Mesenchymal stem cell (in vitro differentiated cells and primary cell): ENCODE data around the gene GABRB3.

ENCODE experiments used
- DNase-seq: peaks from one replicate; pipeline ENCODE4 v3.0.0-alpha.2; 2013
- H2AFZ ChIP-seq: one replicate; pipeline ENCODE4 v1.6.1; 2013; ENCODE audit warnings: low read depth, mild to moderate bottlenecking, control low read depth, inconsistent platforms, low read length, moderate library complexity
- H2AK5ac ChIP-seq: 2 replicates; pipeline ENCODE4 v1.6.1; 2013; ENCODE audit warnings: low read length, moderate library complexity, mild to moderate bottlenecking, inconsistent platforms; ENCODE audit not compliant: severe bottlenecking
- H2BK120ac ChIP-seq: one replicate; pipeline ENCODE4 v1.6.1; 2013; ENCODE audit warnings: low read depth, mild to moderate bottlenecking, inconsistent platforms, low read length, moderate library complexity
- H2BK12ac ChIP-seq, 2 experiments: one replicate each; pipeline ENCODE4 v1.6.1; 2013; ENCODE audit warnings: inconsistent platforms in 2 of 2, low read length in 2 of 2, mild to moderate bottlenecking in 2 of 2, moderate library complexity in 2 of 2, control low read depth in 1 of 2
- H2BK15ac ChIP-seq: one replicate; pipeline ENCODE4 v1.6.1; 2013; ENCODE audit warnings: mild to moderate bottlenecking, low read depth, inconsistent platforms; ENCODE audit not compliant: poor library complexity, severe bottlenecking
- H2BK5ac ChIP-seq: 2 replicates; pipeline ENCODE4 v1.6.1; 2013; ENCODE audit warnings: low read depth, mild to moderate bottlenecking, low read length, control low read depth, inconsistent platforms; ENCODE audit not compliant: poor library complexity, severe bottlenecking
- H3K14ac ChIP-seq, 2 experiments: one replicate each; pipeline ENCODE4 v1.6.1; 2013; ENCODE audit warnings: inconsistent platforms in 2 of 2, low read length in 2 of 2, control low read depth in 1 of 2, mild to moderate bottlenecking in 1 of 2, moderate library complexity in 1 of 2
- H3K18ac ChIP-seq, 2 experiments: one replicate each; pipeline ENCODE4 v1.6.1; 2013; ENCODE audit warnings: inconsistent platforms in 2 of 2, low read length in 2 of 2, control low read depth in 1 of 2, low read depth in 1 of 2, mild to moderate bottlenecking in 1 of 2
- H3K23ac ChIP-seq, 2 experiments: one replicate each; pipeline ENCODE4 v1.6.1; 2013; ENCODE audit warnings: inconsistent platforms in 2 of 2, low read length in 2 of 2, mild to moderate bottlenecking in 2 of 2, moderate library complexity in 2 of 2, control low read depth in 1 of 2
- H3K27ac ChIP-seq: 2 replicates; pipeline ENCODE4 v1.5.1; 2013; ENCODE audit warnings: mild to moderate bottlenecking, moderate library complexity, low read length, control low read depth, inconsistent platforms; ENCODE audit not compliant: poor library complexity, severe bottlenecking
- H3K27me3 ChIP-seq, 2 experiments: 2 replicates each; pipeline versions ENCODE4 v1.6.1 to v1.7.0; 2013; ENCODE audit warnings: low read length in 2 of 2, mild to moderate bottlenecking in 2 of 2, moderate library complexity in 2 of 2, control low read depth in 1 of 2, inconsistent platforms in 1 of 2; ENCODE audit not compliant: control insufficient read depth in 1 of 2, insufficient read depth in 1 of 2
- H3K36me3 ChIP-seq, 2 experiments: 2 replicates each; pipeline versions ENCODE4 v1.6.1 to v1.7.0; 2013; ENCODE audit warnings: low read length in 2 of 2, control low read depth in 1 of 2, inconsistent platforms in 1 of 2, low read depth in 1 of 2, mild to moderate bottlenecking in 1 of 2; ENCODE audit not compliant: insufficient read depth in 2 of 2, control insufficient read depth in 1 of 2
- H3K4ac ChIP-seq, 2 experiments: one replicate each; pipeline ENCODE4 v1.6.1; 2013; ENCODE audit warnings: inconsistent platforms in 2 of 2, low read length in 2 of 2, mild to moderate bottlenecking in 2 of 2, moderate library complexity in 2 of 2, control low read depth in 1 of 2, low read depth in 1 of 2
- H3K4me1 ChIP-seq: 2 replicates; pipeline ENCODE4 v1.6.1; 2013; ENCODE audit warnings: low read depth, low read length, control low read depth; ENCODE audit not compliant: control insufficient read depth, insufficient read depth
- H3K4me2 ChIP-seq: 2 replicates; pipeline ENCODE4 v1.6.1; 2013; ENCODE audit warnings: low read length, mild to moderate bottlenecking, inconsistent platforms; ENCODE audit not compliant: poor library complexity, severe bottlenecking
- H3K4me3 ChIP-seq, 2 experiments: 2 replicates each; pipeline versions ENCODE4 v1.5.1 to v1.7.0; 2013; ENCODE audit warnings: low read length in 2 of 2, mild to moderate bottlenecking in 2 of 2, control low read depth in 1 of 2, low read depth in 1 of 2; ENCODE audit not compliant: insufficient read depth in 1 of 2
- H3K79me1 ChIP-seq: replicated peaks from 2 replicates; pipeline ENCODE4 v1.6.1; 2013; ENCODE audit warnings: mild to moderate bottlenecking, control low read depth, low read length, inconsistent platforms; ENCODE audit not compliant: poor library complexity, severe bottlenecking
- H3K9ac ChIP-seq: 2 replicates; pipeline ENCODE4 v1.7.0; 2013; ENCODE audit warnings: mild to moderate bottlenecking, low read length, moderate library complexity
- H3K9me3 ChIP-seq: 2 replicates; pipeline ENCODE4 v1.7.0; 2013; ENCODE audit warnings: mild to moderate bottlenecking, low read length; ENCODE audit not compliant: control insufficient read depth
- H4K8ac ChIP-seq: one replicate; pipeline ENCODE4 v1.6.1; 2013; ENCODE audit warnings: inconsistent platforms, mild to moderate bottlenecking, low read length, moderate library complexity
- H4K91ac ChIP-seq: one replicate; pipeline ENCODE4 v1.6.1; 2013; ENCODE audit warnings: mild to moderate bottlenecking, low read length, inconsistent platforms
- WGBS: methylation state at CpG from one replicate; pipeline ENCODE4 v1.1.7; 2013; ENCODE audit warnings: mixed read lengths; 5-methylcytosine and 5-hydroxymethylcytosine counted together

GABRB3 gene

DNA sequence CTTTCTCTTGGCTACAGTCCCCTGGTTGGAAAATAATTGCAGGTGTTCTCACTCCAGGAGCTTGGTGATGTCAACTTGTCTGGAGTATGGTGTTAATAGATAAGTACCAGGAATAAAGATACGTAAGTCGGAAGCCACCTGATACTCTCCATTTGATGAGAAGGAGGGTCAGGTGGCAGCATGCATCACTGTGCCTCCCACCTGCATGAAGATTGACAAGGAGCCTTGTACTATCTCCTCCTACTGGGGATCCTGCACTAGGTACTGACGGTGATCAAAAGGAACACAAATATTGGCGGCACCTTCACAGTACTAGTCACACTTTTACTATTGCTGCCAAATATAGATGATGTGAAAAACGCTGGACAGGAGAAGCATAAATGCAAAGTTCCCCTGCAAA is 32.6 kb upstream of the GABRB3 start:
- H3K79me1 ChIP-seq = no peaks in the 10 kb centered on the region
- no peak overlapping the region for H3K9ac ChIP-seq
- no peak overlapping the region for H2BK120ac ChIP-seq
- H3K27me3 ChIP-seq = no peaks in the 10 kb centered on the region
- no peak overlapping the region for H3K4ac ChIP-seq
- H2BK5ac ChIP-seq = no peak overlapping the region
- H3K14ac ChIP-seq = no peak overlapping the region
- no peak for DNase-seq
- H3K18ac ChIP-seq = no peak overlapping the region
- H4K8ac ChIP-seq = no peak overlapping the region
- no peak overlapping the region for H3K23ac ChIP-seq
- H2AFZ ChIP-seq = no peak overlapping the region
- no peak overlapping the region for H2BK12ac ChIP-seq
- peaks cover under 1% of the 10 kb centered on the region for H3K9me3 ChIP-seq
- H3K4me2 ChIP-seq = no peak overlapping the region
- H3K36me3 ChIP-seq = no peaks in the 10 kb centered on the region
- H3K27ac ChIP-seq = no peak overlapping the region
- no peak overlapping the region for H2BK15ac ChIP-seq
- no peak overlapping the region for H2AK5ac ChIP-seq
- no peak overlapping the region for H4K91ac ChIP-seq
- no peak overlapping the region for H3K4me3 ChIP-seq
- no peaks in the 10 kb centered on the region for H3K4me1 ChIP-seq
- WGBS = 80% methylated on average over 5 of the region's 5 CpGs

DNA sequence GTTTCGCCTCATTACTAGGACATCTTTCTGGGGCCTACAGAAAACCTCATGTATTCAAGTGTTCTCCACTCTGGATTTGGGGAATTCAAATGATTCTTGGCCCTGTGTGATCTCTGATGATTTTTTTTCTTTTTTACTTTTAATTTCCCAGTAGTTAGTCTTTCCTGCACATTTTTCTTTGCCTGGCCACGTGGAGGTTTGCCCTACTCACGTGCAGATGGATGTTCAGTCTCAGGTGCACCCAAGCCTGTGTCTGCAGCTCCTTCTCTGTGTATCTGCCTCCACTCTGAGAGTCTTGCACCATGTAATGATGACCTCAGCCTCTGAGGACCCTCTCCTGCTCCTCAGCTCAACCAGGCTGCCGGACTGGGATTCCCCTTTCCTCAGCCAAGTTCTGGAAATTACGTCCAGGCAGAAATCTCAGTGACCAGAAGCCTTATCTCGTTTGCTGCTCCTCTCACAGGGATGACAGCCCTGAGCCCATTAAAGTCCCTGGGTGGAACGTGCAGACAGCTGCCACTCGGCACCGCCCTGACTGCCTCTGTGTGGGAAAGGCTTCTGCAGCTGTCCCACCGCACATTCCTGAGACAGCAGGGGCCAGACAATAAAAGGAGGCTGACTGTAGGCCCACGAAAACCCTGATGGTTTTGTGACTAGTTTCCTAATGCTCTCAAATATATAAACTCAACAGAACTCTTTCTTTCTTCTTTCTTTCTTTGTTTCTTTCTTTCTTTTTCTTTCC is 31.4 kb upstream of the GABRB3 start:
- H2BK12ac ChIP-seq = no peak overlapping the region
- no peak for DNase-seq
- no peak overlapping the region for H2AFZ ChIP-seq
- H3K4ac ChIP-seq = no peak overlapping the region
- no peak overlapping the region for H3K23ac ChIP-seq
- H4K91ac ChIP-seq = no peak overlapping the region
- H3K14ac ChIP-seq = no peak overlapping the region
- H4K8ac ChIP-seq = no peak overlapping the region
- H3K18ac ChIP-seq = no peak overlapping the region
- H3K4me2 ChIP-seq = no peak overlapping the region
- no peak overlapping the region for H3K27ac ChIP-seq
- no peak overlapping the region for H2BK120ac ChIP-seq
- no peak overlapping the region for H3K9ac ChIP-seq
- no peaks in the 10 kb centered on the region for H3K36me3 ChIP-seq
- H2BK15ac ChIP-seq = no peak overlapping the region
- WGBS = 48% methylated on average over 10 of the region's 11 CpGs
- no peaks in the 10 kb centered on the region for H3K27me3 ChIP-seq
- H3K4me3 ChIP-seq = no peak overlapping the region
- H3K4me1 ChIP-seq = no peaks in the 10 kb centered on the region
- H2AK5ac ChIP-seq = no peak overlapping the region
- H3K9me3 ChIP-seq = no peaks in the 10 kb centered on the region
- H2BK5ac ChIP-seq = no peak overlapping the region
- H3K79me1 ChIP-seq = no peaks in the 10 kb centered on the region

GRCh38 chr15:26790118-26790517 is 17.3 kb upstream of the GABRB3 start:
- no peak overlapping the region for H3K14ac ChIP-seq
- H3K23ac ChIP-seq = no peak overlapping the region
- H3K9me3 ChIP-seq = peaks cover 27% of the 10 kb centered on the region
- H3K79me1 ChIP-seq = no peaks in the 10 kb centered on the region
- no peak overlapping the region for H2BK12ac ChIP-seq
- no peak overlapping the region for H4K8ac ChIP-seq
- H3K9ac ChIP-seq = no peak overlapping the region
- WGBS = 74% methylated on average over 6 of the region's 8 CpGs
- no peak overlapping the region for H3K4ac ChIP-seq
- H2BK15ac ChIP-seq = no peak overlapping the region
- H4K91ac ChIP-seq = no peak overlapping the region
- H3K4me3 ChIP-seq = no peak overlapping the region
- no peak overlapping the region for H2AFZ ChIP-seq
- H2AK5ac ChIP-seq = no peak overlapping the region
- no peak overlapping the region for H2BK120ac ChIP-seq
- H3K27me3 ChIP-seq = no peaks in the 10 kb centered on the region
- H2BK5ac ChIP-seq = no peak overlapping the region
- no peaks in the 10 kb centered on the region for H3K36me3 ChIP-seq
- H3K4me2 ChIP-seq = no peak overlapping the region
- H3K27ac ChIP-seq = no peak overlapping the region
- no peaks in the 10 kb centered on the region for H3K4me1 ChIP-seq
- no peak for DNase-seq
- no peak overlapping the region for H3K18ac ChIP-seq

- Histone ChIP-seq H3K27me3 (no peaks in the 10 kb centered on the region), H3K23ac (no peak overlapping the region), H4K91ac (no peak overlapping the region), H3K4me1 (no peaks in the 10 kb centered on the region), H3K9me3 (no peaks in the 10 kb centered on the region), H2AFZ (no peak overlapping the region), H2AK5ac (no peak overlapping the region), H3K18ac (no peak overlapping the region), H3K36me3 (no peaks in the 10 kb centered on the region), H3K4ac (no peak overlapping the region), H3K9ac (no peak overlapping the region), H3K14ac (no peak overlapping the region), H3K27ac (no peak overlapping the region), H3K4me3 (no peak overlapping the region), H2BK12ac (no peak overlapping the region), H2BK15ac (no peak overlapping the region), H4K8ac (no peak overlapping the region), H2BK5ac (no peak overlapping the region), H3K4me2 (no peak overlapping the region), H3K79me1 (no peaks in the 10 kb centered on the region), H2BK120ac (no peak overlapping the region)
- WGBS = 71% methylated on average over 23 of the region's 24 CpGs
- DNase-seq = no peak
Measured at GRCh38 chr15:26781816-26782215, 8.9 kb upstream of the GABRB3 start.
